ENCODE results near the gene PERM1. TPM values are rescaled to one million over a fixed set of nuclear protein-coding genes. Genes with fewer than 3 reads are reported as not detected.

Gene PERM1
- total RNA-seq, 4 donors from 2014 or later = 0.24 to 0.93 (median 0.44) TPM

DNA sequence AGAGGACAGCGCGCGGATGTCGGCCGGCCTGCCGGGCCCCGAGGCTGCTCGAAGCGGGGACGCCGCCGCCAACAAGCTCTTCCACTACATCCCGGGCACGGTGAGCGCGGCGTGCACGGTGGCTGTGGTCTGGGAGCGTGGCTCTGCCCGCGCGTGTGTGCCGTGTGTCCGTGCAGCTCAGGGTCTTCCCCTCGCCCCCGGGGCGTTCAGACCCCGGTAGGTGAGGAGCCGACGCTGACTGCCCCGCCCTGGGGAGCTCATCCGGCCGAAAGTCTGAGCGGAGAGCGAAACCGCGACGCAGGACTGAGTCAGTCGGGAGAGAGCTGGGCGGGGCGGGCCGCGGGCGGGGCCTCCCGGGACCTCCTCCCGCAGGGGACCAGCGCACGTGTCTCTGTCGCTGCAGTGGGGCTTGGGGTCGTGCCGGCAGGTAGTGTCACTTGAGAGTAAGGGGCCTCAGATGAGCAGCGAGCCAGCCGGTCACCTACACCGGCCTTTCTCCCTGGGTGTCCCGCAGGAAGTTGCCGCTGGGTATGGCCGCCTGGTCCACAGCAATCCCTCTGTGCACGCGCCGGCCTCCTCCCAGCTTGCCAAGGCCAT, 15.1 kb downstream of the PERM1 start:
- no peaks in the 10 kb centered on the region for H3K9me3 ChIP-seq
- H3K27me3 ChIP-seq = peaks cover 25% of the 10 kb centered on the region
- peak overlapping the region; percentile 92 for H3K27ac ChIP-seq
- peaks cover 40% of the 10 kb centered on the region for H3K4me1 ChIP-seq
- peak overlapping the region; percentile 84 for H3K4me3 ChIP-seq
- DNase-seq (ENCODE audit: low spot score in 2 of 2) = no peak
- TF ChIP-seq EP300 (IDR thresholded peaks at IDR 0.05) (no peak), POLR2A (IDR thresholded peaks at IDR 0.05) (peak in 1 of 2 donors; percentile 10)
- H3K36me3 ChIP-seq = peaks cover 10% of the 10 kb centered on the region
- 0% methylated on average over 10 of the region's 60 CpGs for WGBS

DNA sequence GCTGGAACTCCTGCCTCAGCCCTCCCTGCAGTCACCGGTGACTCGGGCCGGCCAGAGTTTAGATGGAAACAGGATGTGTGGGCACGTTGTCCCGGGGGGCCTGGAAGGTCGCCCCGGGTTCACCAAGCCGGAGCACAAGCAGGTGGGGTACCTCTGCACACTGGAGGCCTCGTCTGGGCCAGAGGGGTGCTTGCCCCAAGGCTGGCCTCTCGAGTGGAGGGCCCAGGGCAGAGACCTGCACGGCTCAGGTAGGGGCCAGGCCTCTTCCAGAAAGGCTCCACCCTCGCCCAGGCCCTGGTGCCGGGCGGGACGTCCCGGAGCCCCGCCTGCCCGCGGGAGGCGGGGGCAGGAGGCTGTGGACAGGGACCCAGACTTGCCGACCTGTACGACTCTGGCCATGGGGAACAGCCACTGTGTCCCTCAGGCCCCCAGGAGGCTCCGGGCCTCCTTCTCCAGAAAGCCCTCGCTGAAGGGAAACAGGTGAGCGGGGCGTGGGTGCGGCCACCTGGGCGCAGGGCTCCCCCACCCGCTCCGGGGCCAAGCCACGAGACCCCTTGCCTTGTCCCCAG, 15.7 kb downstream of the PERM1 start, which contains the start of gene PLEKHN1:
TSS of gene PLEKHN1 (plus strand) at position 348 of the 569 bp plus-strand sequence. CDS start at position 398, 50 bp downstream.
- TF ChIP-seq, protein P1, sequence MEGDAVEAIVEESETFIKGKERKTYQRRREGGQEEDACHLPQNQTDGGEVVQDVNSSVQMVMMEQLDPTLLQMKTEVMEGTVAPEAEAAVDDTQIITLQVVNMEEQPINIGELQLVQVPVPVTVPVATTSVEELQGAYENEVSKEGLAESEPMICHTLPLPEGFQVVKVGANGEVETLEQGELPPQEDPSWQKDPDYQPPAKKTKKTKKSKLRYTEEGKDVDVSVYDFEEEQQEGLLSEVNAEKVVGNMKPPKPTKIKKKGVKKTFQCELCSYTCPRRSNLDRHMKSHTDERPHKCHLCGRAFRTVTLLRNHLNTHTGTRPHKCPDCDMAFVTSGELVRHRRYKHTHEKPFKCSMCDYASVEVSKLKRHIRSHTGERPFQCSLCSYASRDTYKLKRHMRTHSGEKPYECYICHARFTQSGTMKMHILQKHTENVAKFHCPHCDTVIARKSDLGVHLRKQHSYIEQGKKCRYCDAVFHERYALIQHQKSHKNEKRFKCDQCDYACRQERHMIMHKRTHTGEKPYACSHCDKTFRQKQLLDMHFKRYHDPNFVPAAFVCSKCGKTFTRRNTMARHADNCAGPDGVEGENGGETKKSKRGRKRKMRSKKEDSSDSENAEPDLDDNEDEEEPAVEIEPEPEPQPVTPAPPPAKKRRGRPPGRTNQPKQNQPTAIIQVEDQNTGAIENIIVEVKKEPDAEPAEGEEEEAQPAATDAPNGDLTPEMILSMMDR (IDR thresholded peaks at IDR 0.05) = no peak
- TF ChIP-seq POLR2A (IDR thresholded peaks at IDR 0.05) (no peak), EP300 (IDR thresholded peaks at IDR 0.05) (no peak), POLR2AphosphoS5 (IDR thresholded peaks at IDR 0.05) (no peak)
- WGBS = 1% methylated on average over 12 of the region's 31 CpGs
- peaks cover 41% of the 10 kb centered on the region for H3K4me1 ChIP-seq

DNA sequence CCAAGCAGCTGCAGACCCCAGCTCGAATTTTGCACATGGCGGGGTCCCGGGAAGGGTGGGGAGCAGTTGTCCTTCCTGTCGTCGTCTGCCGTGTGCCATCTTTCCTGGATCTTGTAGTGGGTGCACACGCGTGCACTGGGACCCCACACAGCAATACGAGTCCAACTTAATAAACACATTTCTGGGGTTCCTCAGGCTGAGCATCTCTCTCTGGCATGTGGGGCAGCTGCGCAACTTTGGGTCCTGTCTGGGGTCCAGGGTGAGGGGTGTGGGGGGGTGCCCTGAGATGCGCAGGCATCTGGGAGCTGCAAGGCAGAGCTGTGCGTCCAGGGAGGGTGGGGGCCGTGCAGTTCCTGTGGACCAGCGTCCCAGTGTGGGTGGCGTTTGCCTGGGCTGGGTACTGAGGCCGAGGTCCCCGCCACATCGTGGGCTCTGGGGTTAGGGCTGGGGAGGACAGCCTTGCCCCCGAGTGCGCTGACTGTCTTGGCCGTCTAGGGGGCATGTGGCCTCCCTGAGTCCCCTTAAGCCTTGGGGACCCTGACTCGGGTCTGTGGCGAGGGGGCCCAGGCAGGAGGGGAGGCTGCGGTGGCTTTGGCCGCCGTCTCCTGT, 16.3 kb downstream of the PERM1 start:
- H3K4me3 ChIP-seq = peak overlapping the region; percentile 84
- peaks cover 10% of the 10 kb centered on the region for H3K36me3 ChIP-seq
- 80% methylated on average over 1 of the region's 26 CpGs for WGBS
- no peaks in the 10 kb centered on the region for H3K9me3 ChIP-seq
- H3K27ac ChIP-seq = peak overlapping the region; percentile 92
- DNase-seq (ENCODE audit: low spot score in 2 of 2) = no peak
- TF ChIP-seq EP300 (IDR thresholded peaks at IDR 0.05) = no peak
- TF ChIP-seq POLR2A (IDR thresholded peaks at IDR 0.05) = no peak
- TF ChIP-seq, protein P1 (IDR thresholded peaks at IDR 0.05) = no peak
- no peak for TF ChIP-seq POLR2AphosphoS5 (IDR thresholded peaks at IDR 0.05)
- H3K4me1 ChIP-seq = peaks cover 39% of the 10 kb centered on the region
- H3K27me3 ChIP-seq = peaks cover 13% of the 10 kb centered on the region

More for the DNA sequence above, 15.7 kb downstream of the PERM1 start, which contains the start of gene PLEKHN1:
- peak within 1 kb of the TSS; percentile 92 for H3K27ac ChIP-seq
- H3K36me3 ChIP-seq = peaks cover 10% of the 10 kb centered on the region
- H3K27me3 ChIP-seq = peaks cover 19% of the 10 kb centered on the region
- H3K9me3 ChIP-seq = no peaks in the 10 kb centered on the region
- no peak for DNase-seq (ENCODE audit: low spot score in 2 of 2)
- peak within 1 kb of the TSS; percentile 84 for H3K4me3 ChIP-seq

DNA sequence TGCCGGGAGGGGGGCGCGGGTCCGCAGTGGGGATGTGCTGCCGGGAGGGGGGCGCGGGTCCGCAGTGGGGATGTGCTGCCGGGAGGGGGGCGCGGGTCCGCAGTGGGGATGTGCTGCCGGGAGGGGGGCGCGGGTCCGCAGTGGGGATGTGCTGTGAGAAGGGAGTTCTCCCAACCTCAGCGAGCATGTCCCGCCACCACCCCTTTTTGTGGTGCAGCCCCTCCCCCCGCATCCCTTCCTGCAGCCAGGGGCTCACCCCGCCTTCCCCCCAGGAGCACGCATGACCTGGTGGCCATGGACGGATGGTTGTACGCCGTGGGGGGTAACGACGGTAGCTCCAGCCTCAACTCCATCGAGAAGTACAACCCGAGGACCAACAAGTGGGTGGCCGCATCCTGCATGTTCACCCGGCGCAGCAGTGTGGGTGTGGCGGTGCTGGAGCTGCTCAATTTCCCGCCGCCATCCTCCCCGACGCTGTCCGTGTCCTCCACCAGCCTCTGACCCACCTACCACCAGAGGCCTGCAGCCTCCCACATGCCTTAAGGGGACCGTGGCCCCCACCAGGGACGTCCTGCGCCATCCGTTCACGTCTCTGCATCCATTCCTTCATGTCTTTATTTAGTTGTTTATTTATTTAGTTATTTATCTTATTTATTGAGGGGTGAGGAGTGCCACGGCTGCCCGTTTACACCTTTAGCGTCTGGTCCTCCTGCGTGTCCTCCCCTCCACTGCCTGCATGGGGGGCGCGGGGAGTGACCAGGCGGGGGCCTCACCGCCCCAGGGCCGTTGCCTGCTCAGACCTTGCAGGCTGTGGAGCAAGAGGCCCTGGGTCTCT, 17.0 kb downstream of the PERM1 start:
- DNase-seq (ENCODE audit: low spot score in 2 of 2) = no peak
- Histone ChIP-seq H3K27me3 (peaks cover 6% of the 10 kb centered on the region), H3K4me3 (no peak overlapping the region), H3K36me3 (peaks cover 10% of the 10 kb centered on the region), H3K4me1 (peaks cover 43% of the 10 kb centered on the region), H3K9me3 (no peaks in the 10 kb centered on the region), H3K27ac (no peak overlapping the region)
- 91% methylated on average over 21 of the region's 51 CpGs for WGBS
- TF ChIP-seq POLR2AphosphoS5 (IDR thresholded peaks at IDR 0.05) (no peak), POLR2A (IDR thresholded peaks at IDR 0.05) (no peak), EP300 (IDR thresholded peaks at IDR 0.05) (no peak)
- TF ChIP-seq, protein P1 (IDR thresholded peaks at IDR 0.05) = no peak

DNA sequence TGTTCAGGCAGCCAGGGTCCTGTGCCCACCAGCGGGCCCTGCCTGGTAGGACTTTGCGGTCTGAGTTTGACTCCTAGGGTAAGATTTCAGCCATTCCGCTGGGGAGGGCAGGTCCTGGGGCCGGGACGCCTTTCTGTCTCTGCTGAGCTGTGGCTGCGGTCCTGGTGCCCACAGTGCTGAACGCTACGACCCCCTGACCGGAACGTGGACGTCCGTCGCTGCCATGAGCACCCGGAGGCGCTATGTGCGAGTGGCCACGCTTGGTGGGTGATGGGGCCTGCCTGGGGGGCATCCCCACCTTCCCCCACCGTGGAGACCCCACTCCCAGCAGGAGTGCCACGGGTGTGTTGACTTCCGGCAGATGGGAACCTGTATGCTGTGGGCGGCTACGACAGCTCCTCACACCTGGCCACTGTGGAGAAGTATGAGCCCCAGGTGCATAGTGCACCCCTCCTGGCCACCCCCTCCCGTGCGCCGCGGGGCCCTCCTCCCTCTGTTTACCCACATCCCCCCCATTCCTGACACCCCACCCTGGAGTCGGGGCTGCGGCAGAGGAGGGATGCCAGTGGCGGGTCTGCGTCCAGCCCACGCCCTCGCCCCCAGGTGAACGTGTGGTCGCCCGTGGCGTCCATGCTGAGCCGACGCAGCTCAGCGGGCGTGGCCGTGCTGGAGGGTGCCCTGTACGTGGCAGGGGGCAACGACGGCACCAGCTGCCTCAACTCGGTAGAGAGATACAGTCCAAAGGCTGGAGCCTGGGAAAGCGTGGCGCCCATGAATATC, 18.0 kb downstream of the PERM1 start:
- TF ChIP-seq, protein P1 (IDR thresholded peaks at IDR 0.05) = no peak
- TF ChIP-seq POLR2AphosphoS5 (IDR thresholded peaks at IDR 0.05) = no peak
- 83% methylated on average over 15 of the region's 47 CpGs for WGBS
- H3K27me3 ChIP-seq = peaks cover 6% of the 10 kb centered on the region
- no peak overlapping the region for H3K27ac ChIP-seq
- H3K4me3 ChIP-seq = no peak overlapping the region
- H3K9me3 ChIP-seq = no peaks in the 10 kb centered on the region
- peaks cover 50% of the 10 kb centered on the region for H3K4me1 ChIP-seq
- H3K36me3 ChIP-seq = peaks cover 10% of the 10 kb centered on the region
- no peak for DNase-seq (ENCODE audit: low spot score in 2 of 2)
